H1 (cell line): ENCODE measurements around the gene SELENOI. TPM values are rescaled to one million over a fixed set of nuclear protein-coding genes. Genes with fewer than 3 reads are reported as not detected.

ENCODE experiments used
- CTCF ChIA-PET: fragments of 300-600 bp; sonication (Branson Sonifier 250); formaldehyde crosslinking; loops from one replicate; lab custom pipeline; 2021; ENCODE audit not compliant: partially characterized antibody; lab: Charles Lee
- POLR2A ChIA-PET: fragments of 300-600 bp; sonication (Branson Sonifier 250); formaldehyde crosslinking; loops from one replicate; lab custom pipeline; 2021; ENCODE audit warnings: inconsistent platforms; ENCODE audit not compliant: partially characterized antibody; lab: Charles Lee
- DNase-seq, 2 experiments: peaks; one replicate each; pipeline versions ENCODE4 v3.0.0 to v3.0.0-alpha.2; 2010 to 2022; ENCODE audit warnings: low spot score in 2 of 2, low read depth in 1 of 2, mixed read lengths in 1 of 2
- FAIRE-seq: peaks from 2 replicates; lab custom pipeline; 2011; peaks lifted over from hg19 to GRCh38; lab: Jason Lieb, UNC
- H2AFZ ChIP-seq: 2 replicates; pipeline ENCODE4 v1.8.1; 2012; ENCODE audit warnings: low read length, inconsistent platforms
- H2AK5ac ChIP-seq: 2 replicates; pipeline ENCODE4 v1.6.1; 2013; ENCODE audit warnings: low read depth, low read length
- H2BK120ac ChIP-seq: replicated peaks from 2 replicates; pipeline ENCODE3; 2013; ENCODE audit warnings: low read depth, low read length, inconsistent platforms
- H2BK12ac ChIP-seq: 2 replicates; pipeline ENCODE4 v1.6.1; 2013; ENCODE audit warnings: low read depth, low read length
- H2BK15ac ChIP-seq: 2 replicates; pipeline ENCODE4 v1.6.1; 2013; ENCODE audit warnings: low read length
- H2BK20ac ChIP-seq: 2 replicates; pipeline ENCODE4 v1.6.1; 2013; ENCODE audit warnings: low read length
- H2BK5ac ChIP-seq: 2 replicates; pipeline ENCODE4 v1.6.1; 2013; ENCODE audit warnings: low read depth, low read length
- H3K14ac ChIP-seq: 2 replicates; pipeline ENCODE4 v1.6.1; 2013; ENCODE audit warnings: inconsistent platforms; ENCODE audit not compliant: insufficient read length
- H3K18ac ChIP-seq: 2 replicates; pipeline ENCODE4 v1.6.1; 2013; ENCODE audit warnings: low read length; ENCODE audit errors: extremely low read depth
- H3K23ac ChIP-seq: 2 replicates; pipeline ENCODE4 v1.6.1; 2013; ENCODE audit warnings: inconsistent platforms; ENCODE audit not compliant: insufficient read length
- H3K23me2 ChIP-seq: 2 replicates; pipeline ENCODE4 v1.6.1; 2013; ENCODE audit warnings: low read depth, low read length
- H3K27ac ChIP-seq: 2 replicates; pipeline ENCODE4 v1.6.1; 2011; ENCODE audit warnings: low read depth, low read length, inconsistent platforms
- H3K27me3 ChIP-seq, 4 experiments: replicated peaks in 1 of 4; 1 replicate in 1 of 4; 2 replicates in 3 of 4; pipeline versions ENCODE4 v1.6.1 to v1.8.1; 2011 to 2013; ENCODE audit warnings: low read length in 3 of 4, mild to moderate bottlenecking in 3 of 4, inconsistent platforms in 2 of 4, mixed read lengths in 2 of 4, moderate library complexity in 1 of 4; ENCODE audit not compliant: control insufficient read depth in 3 of 4, insufficient read depth in 3 of 4; ENCODE audit errors: extremely low read depth in 1 of 4
- H3K36me3 ChIP-seq, 4 experiments: 2 replicates each; pipeline versions ENCODE4 v1.6.1 to v1.8.1; 2011 to 2013; ENCODE audit warnings: mild to moderate bottlenecking in 4 of 4, low read length in 3 of 4, moderate library complexity in 2 of 4, control low read depth in 1 of 4, inconsistent platforms in 1 of 4; ENCODE audit not compliant: insufficient read depth in 4 of 4, control insufficient read depth in 2 of 4
- H3K4ac ChIP-seq: replicated peaks from 2 replicates; pipeline ENCODE3; 2013; ENCODE audit warnings: low read length, low read depth, mixed read lengths, inconsistent platforms; ENCODE audit not compliant: insufficient read length
- H3K4me1 ChIP-seq, 4 experiments: replicated peaks in 1 of 4; 1 replicate in 1 of 4; 2 replicates in 3 of 4; pipeline versions ENCODE4 v1.6.1 to v1.8.1; 2011 to 2013; ENCODE audit warnings: low read length in 3 of 4, inconsistent platforms in 2 of 4, mixed read lengths in 1 of 4; ENCODE audit not compliant: insufficient read depth in 4 of 4, control insufficient read depth in 3 of 4
- H3K4me2 ChIP-seq, 2 experiments: 2 replicates each; pipeline versions ENCODE4 v1.6.1 to v1.8.1; 2011 to 2013; ENCODE audit warnings: low read depth in 2 of 2, low read length in 2 of 2, control low read depth in 1 of 2, inconsistent platforms in 1 of 2, mild to moderate bottlenecking in 1 of 2; ENCODE audit not compliant: insufficient read depth in 1 of 2
- H3K4me3 ChIP-seq, 4 experiments: fragments of 200-600, 300-600 bp in 1 of 4; sonication (generic), shearing (Covaris generic), sonication (Bioruptor Twin) in 1 of 4; 2 replicates each; pipeline versions ENCODE4 v1.5.1 to v1.8.1; 2011 to 2016; ENCODE audit warnings: low read length in 4 of 4, low read depth in 3 of 4, control low read depth in 2 of 4, inconsistent platforms in 2 of 4, mild to moderate bottlenecking in 2 of 4, mixed read lengths in 1 of 4, moderate library complexity in 1 of 4; ENCODE audit not compliant: insufficient read depth in 2 of 4; ENCODE audit errors: extremely low read depth in 1 of 4
- H3K56ac ChIP-seq: replicated peaks from 2 replicates; pipeline ENCODE3; 2013; ENCODE audit warnings: low read depth, mild to moderate bottlenecking, mixed read lengths, low read length, inconsistent platforms; ENCODE audit not compliant: insufficient read length
- H3K79me1 ChIP-seq: 2 replicates; pipeline ENCODE4 v1.6.1; 2013; ENCODE audit warnings: low read depth, low read length, control low read depth
- H3K79me2 ChIP-seq, 2 experiments: 2 replicates each; pipeline versions ENCODE4 v1.6.1 to v1.8.1; 2012 to 2013; ENCODE audit warnings: low read length in 2 of 2, mild to moderate bottlenecking in 2 of 2, inconsistent platforms in 1 of 2; ENCODE audit not compliant: insufficient read depth in 2 of 2, control insufficient read depth in 1 of 2
- H3K9ac ChIP-seq, 4 experiments: replicated peaks in 1 of 4; 1 replicate in 1 of 4; 2 replicates in 3 of 4; pipeline versions ENCODE4 v1.6.1 to v1.8.1; 2011 to 2013; ENCODE audit warnings: low read depth in 3 of 4, low read length in 3 of 4, control low read depth in 2 of 4, mild to moderate bottlenecking in 2 of 4, moderate library complexity in 2 of 4, inconsistent platforms in 1 of 4; ENCODE audit errors: extremely low read depth in 1 of 4
- H3K9me3 ChIP-seq, 2 experiments: 2 replicates each; pipeline versions ENCODE4 v1.6.1 to v1.8.1; 2012 to 2013; ENCODE audit warnings: mild to moderate bottlenecking in 2 of 2, moderate library complexity in 2 of 2, control low read depth in 1 of 2, inconsistent platforms in 1 of 2, low read depth in 1 of 2, low read length in 1 of 2, mixed read lengths in 1 of 2; ENCODE audit not compliant: insufficient read depth in 2 of 2
- H4K20me1 ChIP-seq, 2 experiments: replicated peaks in 1 of 2; 2 replicates each; pipeline versions ENCODE3 to v1.8.1; 2011 to 2013; ENCODE audit warnings: inconsistent platforms in 2 of 2, low read length in 2 of 2, mild to moderate bottlenecking in 1 of 2; ENCODE audit not compliant: insufficient read depth in 2 of 2, control insufficient read depth in 1 of 2
- H4K5ac ChIP-seq: 2 replicates; pipeline ENCODE4 v1.6.1; 2013; ENCODE audit warnings: low read length, low read depth, mixed read lengths, inconsistent platforms; ENCODE audit not compliant: insufficient read length
- H4K8ac ChIP-seq: 2 replicates; pipeline ENCODE4 v1.8.0; 2013; ENCODE audit warnings: mild to moderate bottlenecking, moderate library complexity, low read length, inconsistent platforms; ENCODE audit not compliant: insufficient read depth; ENCODE audit errors: extremely low read depth
- H4K91ac ChIP-seq: replicated peaks from 2 replicates; pipeline ENCODE3; 2013; ENCODE audit warnings: low read length, mixed read lengths, inconsistent platforms; ENCODE audit not compliant: insufficient read length
- BRCA1 ChIP-seq: IDR thresholded peaks from 2 replicates; pipeline ENCODE4 v1.6.1; 2012; ENCODE audit warnings: low read depth, low read length, improper control_type of control experiment
- CBX8 ChIP-seq: fragments of 300-800, 300-1000 bp; sonication (generic); IDR thresholded peaks from 2 replicates; pipeline ENCODE4 v1.7.1; 2016; ENCODE audit warnings: low read depth, low read length, borderline replicate concordance
- CHD2 ChIP-seq: IDR thresholded peaks from 2 replicates; pipeline ENCODE4 v1.6.1; 2012; ENCODE audit warnings: low read length, improper control_type of control experiment
- RFX5 ChIP-seq: IDR thresholded peaks from 2 replicates; pipeline ENCODE4 v1.6.1; 2011; ENCODE audit warnings: low read depth, low read length, improper control_type of control experiment, borderline replicate concordance
- SP4 ChIP-seq: IDR thresholded peaks from 2 replicates; pipeline ENCODE4 v1.6.1; 2012; ENCODE audit warnings: low read length, inconsistent platforms
- SUZ12 ChIP-seq: fragments of 200-600 bp; sonication (generic); IDR thresholded peaks from 2 replicates; pipeline ENCODE4 v1.6.1; 2012; ENCODE audit warnings: mild to moderate bottlenecking, inconsistent platforms, low read length, moderate library complexity, mixed read lengths
- WGBS, 2 experiments: shearing (Covaris generic) in 1 of 2; methylation state at CpG; one replicate each; pipeline versions ENCODE4 v1.1.6 to v1.1.7; 2013 to 2015; ENCODE audit warnings: low lambda C conversion rate in 2 of 2, mixed read lengths in 2 of 2, inconsistent platforms in 1 of 2, low coverage in 1 of 2, missing lambda C conversion rate in 1 of 2; ENCODE audit not compliant: insufficient replicate concordance in 2 of 2, insufficient coverage in 1 of 2, insufficient read length in 1 of 2; ENCODE audit errors: extremely low coverage in 1 of 2, missing lambda C conversion rate in 1 of 2; 5-methylcytosine and 5-hydroxymethylcytosine counted together
- long read RNA-seq, 2 experiments: library from RNA in 1 of 2; library from capped mRNA in 1 of 2; stranded (forward); transcript quantifications; one replicate each; pipeline ENCODE4 v2.0.0, GENCODE V29; 2021; ENCODE audit warnings: inconsistent platforms in 1 of 2
- polyA minus RNA-seq, 3 experiments: library from RNA; depleted of rRNA, polyadenylated mRNA; stranded (reverse); fragments of >200 nt; gene quantifications; 1 replicate in 2 of 3; 2 replicates in 1 of 3; pipeline ENCODE4 v1.2.3, GENCODE V29; 2011
- polyA plus RNA-seq, 7 experiments: library from polyadenylated mRNA; depleted of rRNA in 3 of 7; stranded (reverse) in 5 of 7; unstranded in 2 of 7; fragments of >200 nt in 5 of 7; fragments of 200-250 nt in 2 of 7; gene quantifications; 1 replicate in 5 of 7; 2 replicates in 1 of 7; 4 replicates in 1 of 7; pipeline versions ENCODE4 v1.2.1 to v1.2.3, GENCODE V29; 2011 to 2013; ENCODE audit warnings: missing spikeins in 2 of 7, mixed read lengths in 2 of 7
- total RNA-seq: library from RNA; stranded (reverse); fragmentation: NEBNext Ultra II Directional; extraction: Animal tissue kit (Norgen Biotek cat#: 25700); gene quantifications from 2 replicates; pipeline ENCODE4 v1.2.1, GENCODE V29; 2021

The SELENOI gene, protein sequence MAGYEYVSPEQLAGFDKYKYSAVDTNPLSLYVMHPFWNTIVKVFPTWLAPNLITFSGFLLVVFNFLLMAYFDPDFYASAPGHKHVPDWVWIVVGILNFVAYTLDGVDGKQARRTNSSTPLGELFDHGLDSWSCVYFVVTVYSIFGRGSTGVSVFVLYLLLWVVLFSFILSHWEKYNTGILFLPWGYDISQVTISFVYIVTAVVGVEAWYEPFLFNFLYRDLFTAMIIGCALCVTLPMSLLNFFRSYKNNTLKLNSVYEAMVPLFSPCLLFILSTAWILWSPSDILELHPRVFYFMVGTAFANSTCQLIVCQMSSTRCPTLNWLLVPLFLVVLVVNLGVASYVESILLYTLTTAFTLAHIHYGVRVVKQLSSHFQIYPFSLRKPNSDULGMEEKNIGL
- total RNA-seq (54.8 and 63.8 TPM in 2 replicates), polyA plus RNA-seq (2011; rRNA removed) (15.9 and 22.2 TPM in 2 replicates), polyA minus RNA-seq (2011; rRNA and poly(A)+ RNA removed) (175 and 199 TPM in 2 replicates)
- polyA plus RNA-seq (2011; cell fraction: cytosol; rRNA removed) = 12.4 TPM
- 16.6 TPM for polyA plus RNA-seq (2011; cell fraction: nucleus; rRNA removed)
- 10.4 to 21.8 TPM (median 16.9 TPM) in 4 replicates for polyA plus RNA-seq (2012, experiment 1 of 2)
- 1.2 TPM for polyA plus RNA-seq (2012, experiment 2 of 2)
- polyA plus RNA-seq (2013, experiment 1 of 2) = 33.6 TPM
- 35.8 TPM for polyA plus RNA-seq (2013, experiment 2 of 2)
- 20.9 TPM for polyA minus RNA-seq (2011; cell fraction: cytosol; rRNA and poly(A)+ RNA removed)
- 44.0 TPM for polyA minus RNA-seq (2011; cell fraction: nucleus; rRNA and poly(A)+ RNA removed)
- long read RNA-seq, experiment 1, full-length matches to known transcripts = 5 of 42 reads
- long read RNA-seq, experiment 1, partial matches to known transcripts = 2 of 42 reads
- long read RNA-seq, experiment 1, other reads (novel, unspliced or antisense) = 35 of 42 reads
- long read RNA-seq, experiment 2, full-length matches to known transcripts = 3 of 11 reads
- long read RNA-seq, experiment 2, partial matches to known transcripts = 2 of 11 reads
- long read RNA-seq, experiment 2, other reads (novel, unspliced or antisense) = 6 of 11 reads

DNA sequence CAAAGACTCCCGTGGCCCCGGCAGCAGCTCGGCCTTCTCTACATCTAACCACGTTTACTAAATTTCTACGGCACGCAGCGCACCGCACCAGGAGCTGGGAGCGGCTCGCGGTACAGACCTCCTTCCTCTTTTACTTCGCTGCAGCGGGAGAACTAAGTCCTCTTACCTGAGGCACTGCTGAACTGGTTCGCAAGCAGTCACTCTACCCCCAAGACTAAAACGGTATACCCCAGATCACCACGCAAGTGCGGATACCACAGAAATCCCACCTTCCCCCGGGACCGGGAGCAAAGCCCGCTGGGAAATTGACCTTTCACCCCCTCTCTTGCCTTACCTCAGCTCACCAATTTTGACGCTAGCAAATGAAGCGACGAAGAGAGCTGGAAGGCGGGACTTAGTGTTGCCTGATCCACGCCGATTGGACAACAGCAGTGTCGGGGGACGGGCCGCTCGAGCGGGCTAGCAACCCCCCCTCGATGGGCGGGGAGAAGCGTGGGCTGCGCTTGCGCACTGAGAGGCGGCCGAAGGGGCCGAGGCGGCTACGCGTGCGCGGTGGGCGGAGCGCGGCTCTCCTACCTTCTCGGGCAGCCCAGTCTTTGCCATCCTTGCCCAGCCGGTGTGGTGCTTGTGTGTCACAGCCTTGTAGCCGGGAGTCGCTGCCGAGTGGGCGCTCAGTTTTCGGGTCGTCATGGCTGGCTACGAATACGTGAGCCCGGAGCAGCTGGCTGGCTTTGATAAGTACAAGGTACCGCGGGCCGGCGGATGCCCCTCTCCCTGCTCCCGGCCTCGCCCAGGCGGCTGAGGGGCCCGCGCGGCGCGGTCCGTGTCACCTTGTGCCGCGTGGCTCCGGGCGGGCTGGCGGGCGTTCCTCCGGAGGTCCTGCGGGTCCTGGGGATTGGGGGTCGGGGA is at the start of gene SELENOI:
TSS of gene SELENOI (plus strand) at position 599 of the 909 bp plus-strand sequence. CDS start at position 689, 90 bp downstream.
- peak within 1 kb of the TSS; percentile 80 to 98 for H3K4me2 ChIP-seq
- H3K79me1 ChIP-seq = no peaks in the 10 kb centered on the region; the same call in 1 of the 2 replicates
- H3K14ac ChIP-seq = no peak within 1 kb of the TSS
- peak within 1 kb of the TSS; percentile 56; the same call in 1 of the 2 replicates for H2AK5ac ChIP-seq
- CTCF ChIA-PET = interaction anchor here (0.6 to 1.3 kb wide), 7 partner anchors 15 to 254 kb away, joined by 3 to 4 read pairs (median 3); no protein-coding TSS in a partner anchor
- H3K36me3 ChIP-seq = no peaks in the 10 kb centered on the region
- H3K9me3 ChIP-seq = no peaks in the 10 kb centered on the region
- peak within 1 kb of the TSS; percentile 97 for H4K8ac ChIP-seq
- peaks cover 0 to 4% of the 10 kb centered on the region in 2 experiments for H4K20me1 ChIP-seq
- peak within 1 kb of the TSS; percentile 10 for H2BK120ac ChIP-seq
- 2% methylated on average over 67 of the region's 80 CpGs; no CpG with 5 or more reads in 1 of the 2 experiments for WGBS, 2 experiments
- peak; percentile 69 for FAIRE-seq
- H3K56ac ChIP-seq = peak within 1 kb of the TSS; percentile 51
- H4K91ac ChIP-seq = peak within 1 kb of the TSS; percentile 45
- peaks cover 7 to 54% of the 10 kb centered on the region in 2 experiments for H3K79me2 ChIP-seq
- H3K23me2 ChIP-seq = peaks cover 5% of the 10 kb centered on the region
- H3K9ac ChIP-seq = peak within 1 kb of the TSS; percentile 86 to 95 (median 90)
- H2AFZ ChIP-seq = no peak within 1 kb of the TSS
- H2BK20ac ChIP-seq = no peak within 1 kb of the TSS
- peak within 1 kb of the TSS; percentile 75; the same call in 1 of the 2 replicates for H2BK12ac ChIP-seq
- peak within 1 kb of the TSS; percentile 4 for H3K4ac ChIP-seq
- peak; percentile 97 to 100 for DNase-seq
- no peak within 1 kb of the TSS for H2BK15ac ChIP-seq
- peak within 1 kb of the TSS; percentile 90 for H3K18ac ChIP-seq
- H3K27me3 ChIP-seq = no peaks in the 10 kb centered on the region; a peak in 1 of 7 replicates
- peak within 1 kb of the TSS; percentile 91 to 96 (median 94) for H3K4me3 ChIP-seq
- H3K23ac ChIP-seq = no peak within 1 kb of the TSS
- H3K27ac ChIP-seq = peak within 1 kb of the TSS; percentile 77
- POLR2A ChIA-PET = interaction anchor here (0.7 to 2.6 kb wide), 15 partner anchors 10 to 191 kb away, joined by 3 to 17 read pairs (median 4); partner anchors contain the start of genes HADHA and HADHB
- no peaks in the 10 kb centered on the region; a peak in 3 of 7 replicates for H3K4me1 ChIP-seq
- H4K5ac ChIP-seq = peak within 1 kb of the TSS; percentile 93
- peak within 1 kb of the TSS; percentile 99 for H2BK5ac ChIP-seq
- TF ChIP-seq BRCA1 (no peak), SUZ12 (no peak), SP4 (peak; percentile 95), CHD2 (peak; percentile 88), CBX8 (no peak), RFX5 (no peak)
